ENCODE results near the gene PHLDA1. TPM values are rescaled to one million over a fixed set of nuclear protein-coding genes. Genes with fewer than 3 reads are reported as not detected.

PHLDA1 gene
- total RNA-seq, 1 experiment from 2014 or later = 46.2 TPM

GRCh38 chr12:76030341-76031080, 1.1 kb downstream of the PHLDA1 start:
- DNase-seq = peak in 1 of 2 experiments; percentile 35
- Histone ChIP-seq H3K4me1 (peaks cover 21% of the 10 kb centered on the region), H3K36me3 (ENCODE audit: control insufficient read depth, insufficient read depth, low read length) (no peaks in the 10 kb centered on the region), H3K9me3 (no peaks in the 10 kb centered on the region), H3K27me3 (replicated peaks; ENCODE audit: control insufficient read depth, insufficient read depth, low read length) (no peaks in the 10 kb centered on the region), H3K4me3 (ENCODE audit: low read depth, low read length) (peak overlapping the region; percentile 97)
- Mint-ChIP-seq H3K27ac (ENCODE audit: unreplicated experiment) (peak overlapping the region; percentile 90), H3K4me3 (ENCODE audit: unreplicated experiment) (peak overlapping the region; percentile 86), H3K27me3 (ENCODE audit: insufficient read depth, unreplicated experiment) (no peaks in the 10 kb centered on the region), H3K36me3 (ENCODE audit: insufficient read depth, unreplicated experiment) (peaks cover 76% of the 10 kb centered on the region), H3K4me1 (ENCODE audit: low read depth, unreplicated experiment) (peaks cover 20% of the 10 kb centered on the region), H3K9me3 (ENCODE audit: unreplicated experiment) (no peaks in the 10 kb centered on the region)
- ChIA-PET CTCF (interaction anchor here (1.2 to 2.8 kb wide), 6 partner anchors 40 to 519 kb away, joined by 3 to 18 read pairs (median 9); partner anchors contain the start of gene KRR1), POLR2A (interaction anchor here (1.1 to 2.3 kb wide), 6 partner anchors 10 to 519 kb away, joined by 3 to 18 read pairs (median 6); partner anchors contain the start of gene KRR1)
- BruUV-seq (replicated peaks) = no TSS peak
- intact Hi-C loops (cut with micrococcal nuclease; ENCODE audit: unreplicated experiment) = loop anchor here (1.0 to 5.0 kb wide), 12 partner anchors 40 to 470 kb away; no protein-coding TSS in a partner anchor
- TF ChIP-seq, protein P1, sequence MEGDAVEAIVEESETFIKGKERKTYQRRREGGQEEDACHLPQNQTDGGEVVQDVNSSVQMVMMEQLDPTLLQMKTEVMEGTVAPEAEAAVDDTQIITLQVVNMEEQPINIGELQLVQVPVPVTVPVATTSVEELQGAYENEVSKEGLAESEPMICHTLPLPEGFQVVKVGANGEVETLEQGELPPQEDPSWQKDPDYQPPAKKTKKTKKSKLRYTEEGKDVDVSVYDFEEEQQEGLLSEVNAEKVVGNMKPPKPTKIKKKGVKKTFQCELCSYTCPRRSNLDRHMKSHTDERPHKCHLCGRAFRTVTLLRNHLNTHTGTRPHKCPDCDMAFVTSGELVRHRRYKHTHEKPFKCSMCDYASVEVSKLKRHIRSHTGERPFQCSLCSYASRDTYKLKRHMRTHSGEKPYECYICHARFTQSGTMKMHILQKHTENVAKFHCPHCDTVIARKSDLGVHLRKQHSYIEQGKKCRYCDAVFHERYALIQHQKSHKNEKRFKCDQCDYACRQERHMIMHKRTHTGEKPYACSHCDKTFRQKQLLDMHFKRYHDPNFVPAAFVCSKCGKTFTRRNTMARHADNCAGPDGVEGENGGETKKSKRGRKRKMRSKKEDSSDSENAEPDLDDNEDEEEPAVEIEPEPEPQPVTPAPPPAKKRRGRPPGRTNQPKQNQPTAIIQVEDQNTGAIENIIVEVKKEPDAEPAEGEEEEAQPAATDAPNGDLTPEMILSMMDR (IDR thresholded peaks at IDR 0.05; ENCODE audit: insufficient read depth in 1 of 2, low read depth in 1 of 2, low read length in 1 of 2, severe bottlenecking in 1 of 2, unreplicated experiment in 1 of 2) = no peak

DNA sequence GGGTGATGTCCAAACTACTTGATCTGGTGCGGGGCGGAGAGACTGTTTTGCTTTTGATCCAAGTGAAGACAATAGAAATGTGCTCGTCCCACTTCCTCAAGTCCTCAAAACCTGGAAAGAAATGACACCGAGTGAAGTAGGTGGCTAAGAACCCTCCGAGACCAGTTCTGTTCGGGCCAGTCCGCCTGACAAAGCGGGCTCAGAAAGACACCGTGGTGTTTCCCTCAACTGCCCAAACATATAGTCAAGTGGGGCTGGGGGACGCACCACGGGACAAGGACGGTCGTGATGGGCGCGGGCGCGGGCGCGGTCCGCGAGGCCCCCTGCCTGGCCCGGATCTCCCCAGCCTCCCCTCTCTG, 1.6 kb downstream of the PHLDA1 start:
- Mint-ChIP-seq H3K36me3 (ENCODE audit: insufficient read depth, unreplicated experiment) (peaks cover 72% of the 10 kb centered on the region), H3K4me1 (ENCODE audit: low read depth, unreplicated experiment) (peaks cover 18% of the 10 kb centered on the region), H3K9me3 (ENCODE audit: unreplicated experiment) (no peaks in the 10 kb centered on the region), H3K27ac (ENCODE audit: unreplicated experiment) (peak overlapping the region; percentile 90), H3K4me3 (ENCODE audit: unreplicated experiment) (peak overlapping the region; percentile 86), H3K27me3 (ENCODE audit: insufficient read depth, unreplicated experiment) (no peaks in the 10 kb centered on the region)
- H3K4me3 ChIP-seq (ENCODE audit: low read depth, low read length) = peak overlapping the region; percentile 97
- no peaks in the 10 kb centered on the region for H3K27me3 ChIP-seq (replicated peaks; ENCODE audit: control insufficient read depth, insufficient read depth, low read length)
- ChIA-PET CTCF (no interaction called here), POLR2A (no interaction called here)
- BruUV-seq (replicated peaks) = no TSS peak
- TF ChIP-seq, protein P1 (IDR thresholded peaks at IDR 0.05; ENCODE audit: insufficient read depth in 1 of 2, low read depth in 1 of 2, low read length in 1 of 2, severe bottlenecking in 1 of 2, unreplicated experiment in 1 of 2) = no peak
- H3K4me1 ChIP-seq = peaks cover 21% of the 10 kb centered on the region
- intact Hi-C loops (cut with micrococcal nuclease; ENCODE audit: unreplicated experiment) = loop anchor here (2.0 to 5.0 kb wide), 4 partner anchors 153 to 425 kb away; no protein-coding TSS in a partner anchor
- DNase-seq = peak in 1 of 2 experiments; percentile 25
- no peaks in the 10 kb centered on the region for H3K9me3 ChIP-seq
- H3K36me3 ChIP-seq (ENCODE audit: control insufficient read depth, insufficient read depth, low read length) = no peaks in the 10 kb centered on the region

DNA sequence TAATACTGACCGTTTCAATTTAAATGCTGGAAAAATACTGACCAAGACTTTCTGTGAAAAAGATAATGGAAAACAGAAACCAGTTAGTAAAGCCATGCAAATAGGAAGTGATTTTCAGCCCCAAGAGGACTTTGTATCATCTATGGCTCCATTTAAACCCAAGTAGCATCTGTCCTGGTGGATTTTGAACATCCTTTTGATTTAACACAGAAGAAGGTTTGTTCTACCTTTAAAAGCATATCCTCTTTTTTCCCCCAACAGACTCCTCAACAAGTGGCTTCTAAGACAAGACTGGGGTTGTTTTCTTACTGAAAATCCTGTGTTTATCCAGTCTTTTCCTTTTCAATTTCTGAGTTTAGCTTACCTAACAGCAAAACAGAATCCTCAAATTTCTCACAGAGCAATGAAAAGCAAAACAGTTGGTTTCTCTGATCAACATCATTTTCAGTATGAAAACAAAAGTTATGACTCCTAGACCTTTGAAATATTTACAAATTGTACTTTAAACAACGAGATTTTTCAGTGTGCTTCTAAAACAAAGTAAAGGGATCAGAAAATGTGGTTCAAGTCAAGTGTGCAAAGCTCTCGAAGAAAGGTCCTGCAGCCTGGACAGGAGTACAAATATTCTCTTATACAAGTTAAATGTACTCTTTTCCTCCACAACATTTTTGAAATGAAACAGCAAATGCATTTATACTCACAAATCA, 2.9 kb downstream of the PHLDA1 start:
- H3K4me3 ChIP-seq (ENCODE audit: low read depth, low read length) = peak overlapping the region; percentile 97
- CTCF ChIA-PET = no interaction called here

More for the DNA sequence above, 2.9 kb downstream of the PHLDA1 start:
- peak overlapping the region; percentile 86 for H3K4me3 Mint-ChIP-seq (ENCODE audit: unreplicated experiment)
- no peaks in the 10 kb centered on the region for H3K27me3 Mint-ChIP-seq (ENCODE audit: insufficient read depth, unreplicated experiment)
- peaks cover 72% of the 10 kb centered on the region for H3K36me3 Mint-ChIP-seq (ENCODE audit: insufficient read depth, unreplicated experiment)
- no peaks in the 10 kb centered on the region for H3K9me3 ChIP-seq
- BruUV-seq (replicated peaks) = no TSS peak
- H3K27ac Mint-ChIP-seq (ENCODE audit: unreplicated experiment) = no peak overlapping the region
- no peaks in the 10 kb centered on the region for H3K27me3 ChIP-seq (replicated peaks; ENCODE audit: control insufficient read depth, insufficient read depth, low read length)
- POLR2A ChIA-PET = no interaction called here
- peaks cover 11% of the 10 kb centered on the region for H3K4me1 Mint-ChIP-seq (ENCODE audit: low read depth, unreplicated experiment)
- TF ChIP-seq, protein P1 (IDR thresholded peaks at IDR 0.05; ENCODE audit: insufficient read depth in 1 of 2, low read depth in 1 of 2, low read length in 1 of 2, severe bottlenecking in 1 of 2, unreplicated experiment in 1 of 2) = no peak
- no peaks in the 10 kb centered on the region for H3K9me3 Mint-ChIP-seq (ENCODE audit: unreplicated experiment)
- intact Hi-C loops (cut with micrococcal nuclease; ENCODE audit: unreplicated experiment) = no loop called here
- no peaks in the 10 kb centered on the region for H3K36me3 ChIP-seq (ENCODE audit: control insufficient read depth, insufficient read depth, low read length)
- no peak for DNase-seq
- H3K4me1 ChIP-seq = peaks cover 12% of the 10 kb centered on the region
